GM19467 (cell line): Measurements from ENCODE around the gene HECTD2.
"Not testable (repeated sequence)": the region's sequence is repeated elsewhere in the genome, so short reads cannot be mapped to it uniquely, and the experiment has no call there.

Source experiments
- ATAC-seq: cut with Tn5 transposase; IDR thresholded peaks from one replicate; pipeline ENCODE4 v1.9.1; 2021; ENCODE audit warnings: mild to moderate bottlenecking, moderate library complexity; ENCODE audit not compliant: unreplicated experiment

Gene HECTD2

GRCh38 chr10:91560827-91561226, 150.7 kb downstream of the HECTD2 start:
- not testable (repeated sequence) for ATAC-seq

DNA sequence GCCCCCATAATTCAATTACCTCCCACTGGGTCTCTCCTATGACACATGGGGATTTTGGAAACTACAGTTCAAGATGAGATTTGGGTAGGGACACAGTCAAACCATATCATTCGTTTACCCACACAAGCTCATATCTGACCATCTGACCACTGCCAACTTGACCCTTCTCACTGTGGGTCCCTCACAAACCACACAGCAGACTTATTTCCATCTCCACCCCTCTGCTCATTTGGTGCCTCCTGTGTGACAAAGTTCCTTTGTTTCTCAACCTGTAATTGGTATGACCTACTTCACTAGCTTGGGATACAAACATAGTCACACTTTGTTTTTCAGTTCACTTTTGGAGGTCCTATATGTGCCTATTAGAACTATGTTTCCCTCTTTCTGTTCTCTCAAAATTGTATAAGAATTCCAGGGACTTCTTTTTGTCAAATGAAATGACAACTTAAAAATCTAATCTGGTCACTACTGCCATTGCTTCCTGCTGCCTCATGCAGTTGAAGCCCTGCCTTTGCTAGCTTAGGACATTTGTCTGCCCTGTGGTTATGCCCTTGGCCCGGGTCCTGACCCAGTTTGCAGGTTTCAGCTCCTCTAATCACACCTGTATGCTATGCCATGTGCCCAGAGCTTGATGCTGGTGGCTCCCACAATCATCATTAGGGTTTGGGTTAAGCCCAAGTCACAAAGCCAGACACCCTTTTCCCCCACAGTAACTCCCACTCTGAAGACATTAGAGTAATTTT, 152.9 kb downstream of the HECTD2 start:
- ATAC-seq = no peak

DNA sequence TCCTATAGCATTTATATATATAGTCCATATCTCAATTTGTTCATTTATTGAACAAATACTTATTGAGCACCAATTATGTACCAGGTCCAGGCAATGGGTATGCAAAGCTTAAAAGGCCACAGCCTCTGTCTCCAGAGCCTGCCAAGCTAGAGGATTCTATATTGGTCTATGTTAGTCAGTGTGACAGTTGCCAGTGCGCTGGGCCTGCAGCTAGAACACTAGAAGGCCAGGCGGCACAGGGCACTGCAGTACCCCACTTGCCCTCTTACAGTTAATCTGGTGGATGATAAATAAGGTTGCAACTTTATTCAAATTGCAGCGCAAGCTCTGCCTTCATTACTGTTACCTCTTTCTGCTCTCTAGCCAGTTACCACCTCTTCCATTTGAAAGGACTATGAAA, 153.9 kb downstream of the HECTD2 start:
- ATAC-seq = no peak
